ENCODE results near the gene ZNF296. TPM values are rescaled to one million over a fixed set of nuclear protein-coding genes. Genes with fewer than 3 reads are reported as not detected.

The ZNF296 gene
- total and polyA plus RNA-seq, 2 of the 8 experiments (the other 6 are each of a cell fraction or from before 2014, with no cell fraction given), result 2.7 to 7.5 TPM

GRCh38 chr19:45066921-45067661 is 9.2 kb downstream of the ZNF296 start (continued):
- TF ChIP-seq NANOG (IDR thresholded peaks at IDR 0.05; ENCODE audit: insufficient read depth, low read depth, low read length, poor library complexity, severe bottlenecking) (no peak), CTBP2 (IDR thresholded peaks at IDR 0.05; ENCODE audit: borderline replicate concordance, insufficient read depth, insufficient read length, low read length) (no peak), EZH2 (IDR thresholded peaks at IDR 0.05; ENCODE audit: low read depth, low read length, severe bottlenecking) (no peak), CHD1 (IDR thresholded peaks at IDR 0.05; ENCODE audit: low read depth, low read length) (no peak), KDM5A (IDR thresholded peaks at IDR 0.05; ENCODE audit: low read length) (no peak), FOSL1 (IDR thresholded peaks at IDR 0.05; ENCODE audit: insufficient read depth, low read depth, low read length) (no peak), JUN (IDR thresholded peaks at IDR 0.05; ENCODE audit: low read depth, low read length) (no peak), SIRT6 (IDR thresholded peaks at IDR 0.05; ENCODE audit: low read length) (no peak)

Measured in H1 (cell line).